NCI-H226 (cell line): ENCODE measurements around the gene CA5A.
"Not testable (repeated sequence)": the region's sequence is repeated elsewhere in the genome, so short reads cannot be mapped to it uniquely, and the experiment has no call there.

Experiments
- DNase-seq: peaks from one replicate; pipeline ENCODE4 v3.0.0-alpha.2; 2015

The CA5A gene

GRCh38 chr16:87887931-87888330 lies 48.4 kb downstream of the CA5A start:
- not testable (repeated sequence) for DNase-seq

GRCh38 chr16:87885371-87885967 lies 50.9 kb downstream of the CA5A start:
- not testable (repeated sequence) for DNase-seq

- DNase-seq, result no peak
Observed at GRCh38 chr16:87882436-87883019, 53.8 kb downstream of the CA5A start.

- no peak for DNase-seq
Observed at GRCh38 chr16:87881324-87882200, 54.8 kb downstream of the CA5A start.

- no peak for DNase-seq
Observed at GRCh38 chr16:87880117-87880696, 56.1 kb downstream of the CA5A start.

GRCh38 chr16:87879411-87880013 lies 56.8 kb downstream of the CA5A start:
- not testable (repeated sequence) for DNase-seq

- DNase-seq, result no peak
Observed at GRCh38 chr16:87878704-87879103, 57.6 kb downstream of the CA5A start.

GRCh38 chr16:87877942-87878507 lies 58.3 kb downstream of the CA5A start:
- no peak for DNase-seq

- DNase-seq, result no peak
Observed at GRCh38 chr16:87874639-87875427, 61.5 kb downstream of the CA5A start.

GRCh38 chr16:87870418-87871291 lies 65.7 kb downstream of the CA5A start:
- DNase-seq, result peak; percentile 93

- DNase-seq, result not testable (repeated sequence)
Observed at GRCh38 chr16:87869879-87870417, 66.4 kb downstream of the CA5A start.

GRCh38 chr16:87869061-87869878 lies 67.1 kb downstream of the CA5A start, which contains the start of gene SLC7A5:
TSS of gene SLC7A5 (minus strand) at chr16:87869507. CDS start at chr16:87869422, 85 bp downstream.
- peak; percentile 56 for DNase-seq

- DNase-seq, result peak; percentile 80
Observed at GRCh38 chr16:87868254-87869029, 67.9 kb downstream of the CA5A start.

GRCh38 chr16:87865902-87866555 lies 70.3 kb downstream of the CA5A start:
- DNase-seq, result not testable (repeated sequence)

- DNase-seq, result no peak
Observed at GRCh38 chr16:87864331-87864989, 71.9 kb downstream of the CA5A start.

GRCh38 chr16:87863327-87863635 lies 73.0 kb downstream of the CA5A start:
- not testable (repeated sequence) for DNase-seq

- DNase-seq, result not testable (repeated sequence)
Observed at GRCh38 chr16:87862597-87863326, 73.6 kb downstream of the CA5A start.
